ENCODE measurements around the gene GUK1. TPM values are rescaled to one million over a fixed set of nuclear protein-coding genes. Genes with fewer than 3 reads are reported as not detected.

GUK1 gene
- total RNA-seq, 1 donor, result 278 TPM

DNA sequence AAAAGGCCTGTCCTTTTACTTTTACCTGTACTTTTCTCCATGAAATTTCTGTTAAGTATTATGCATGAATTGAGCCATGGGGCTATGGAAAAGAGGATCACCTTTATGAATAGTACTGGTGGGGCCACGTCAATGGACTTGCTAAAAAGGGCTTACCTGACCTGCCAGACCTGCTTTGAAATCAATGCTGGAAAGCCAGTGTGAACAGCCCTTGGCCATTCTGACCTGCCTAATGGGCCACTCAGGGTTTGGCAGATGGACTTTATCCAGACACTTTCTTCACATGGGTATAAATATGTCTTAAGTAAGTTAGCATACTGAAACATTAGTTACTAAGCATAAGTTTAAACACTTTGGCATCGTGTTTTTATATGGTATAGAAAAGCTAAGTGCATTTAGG is 8.3 kb upstream of the GUK1 start:
- TF ChIP-seq, protein P1, sequence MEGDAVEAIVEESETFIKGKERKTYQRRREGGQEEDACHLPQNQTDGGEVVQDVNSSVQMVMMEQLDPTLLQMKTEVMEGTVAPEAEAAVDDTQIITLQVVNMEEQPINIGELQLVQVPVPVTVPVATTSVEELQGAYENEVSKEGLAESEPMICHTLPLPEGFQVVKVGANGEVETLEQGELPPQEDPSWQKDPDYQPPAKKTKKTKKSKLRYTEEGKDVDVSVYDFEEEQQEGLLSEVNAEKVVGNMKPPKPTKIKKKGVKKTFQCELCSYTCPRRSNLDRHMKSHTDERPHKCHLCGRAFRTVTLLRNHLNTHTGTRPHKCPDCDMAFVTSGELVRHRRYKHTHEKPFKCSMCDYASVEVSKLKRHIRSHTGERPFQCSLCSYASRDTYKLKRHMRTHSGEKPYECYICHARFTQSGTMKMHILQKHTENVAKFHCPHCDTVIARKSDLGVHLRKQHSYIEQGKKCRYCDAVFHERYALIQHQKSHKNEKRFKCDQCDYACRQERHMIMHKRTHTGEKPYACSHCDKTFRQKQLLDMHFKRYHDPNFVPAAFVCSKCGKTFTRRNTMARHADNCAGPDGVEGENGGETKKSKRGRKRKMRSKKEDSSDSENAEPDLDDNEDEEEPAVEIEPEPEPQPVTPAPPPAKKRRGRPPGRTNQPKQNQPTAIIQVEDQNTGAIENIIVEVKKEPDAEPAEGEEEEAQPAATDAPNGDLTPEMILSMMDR (IDR thresholded peaks at IDR 0.05; ENCODE audit: extremely low read depth, low read depth, low read length), result no peak
- Histone ChIP-seq H3K36me3 (ENCODE audit: insufficient read depth, low read length) (no peaks in the 10 kb centered on the region), H3K79me2 (ENCODE audit: insufficient read depth, low read length) (no peaks in the 10 kb centered on the region), H3K4me3 (ENCODE audit: insufficient read depth, low read length) (no peak overlapping the region), H3K27ac (ENCODE audit: low read depth, low read length) (no peak overlapping the region), H4K20me1 (ENCODE audit: insufficient read depth, low read length) (no peaks in the 10 kb centered on the region), H3K4me2 (ENCODE audit: insufficient read depth, low read length) (no peak overlapping the region), H3K9me3 (ENCODE audit: low read depth, low read length) (no peaks in the 10 kb centered on the region), H2AFZ (ENCODE audit: low read length) (no peak overlapping the region), H3K4me1 (ENCODE audit: insufficient read depth, low read length) (peaks cover 4% of the 10 kb centered on the region), H3K27me3 (ENCODE audit: insufficient read depth, low read length) (peaks cover 32% of the 10 kb centered on the region)
- DNase-seq (ENCODE audit: insufficient read length, low spot score, missing footprints), result no peak

DNA sequence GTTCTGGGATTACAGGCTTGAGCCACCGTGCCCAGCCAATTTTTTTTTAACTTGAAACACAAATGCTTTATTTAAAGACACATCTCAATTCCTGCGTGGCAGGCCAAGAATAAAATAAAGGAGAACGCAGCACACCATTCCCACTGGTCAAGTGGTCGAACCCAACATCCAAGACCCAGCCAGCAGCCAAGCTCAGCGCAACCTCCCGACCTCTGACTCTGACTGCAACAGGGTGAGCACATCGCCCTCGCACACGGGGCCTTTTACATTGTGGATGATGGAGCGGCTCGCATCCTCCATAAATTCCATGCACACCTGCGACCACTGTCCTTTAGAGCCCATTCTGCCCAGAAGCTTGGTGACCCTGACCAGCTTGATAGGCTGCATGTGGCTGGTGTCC is 5.5 kb upstream of the GUK1 start:
- no peaks in the 10 kb centered on the region for H4K20me1 ChIP-seq (ENCODE audit: insufficient read depth, low read length)
- TF ChIP-seq, protein P1 (IDR thresholded peaks at IDR 0.05; ENCODE audit: extremely low read depth, low read depth, low read length), result no peak
- no peaks in the 10 kb centered on the region for H3K36me3 ChIP-seq (ENCODE audit: insufficient read depth, low read length)
- H3K79me2 ChIP-seq (ENCODE audit: insufficient read depth, low read length), result no peaks in the 10 kb centered on the region
- H3K27ac ChIP-seq (ENCODE audit: low read depth, low read length), result no peak overlapping the region
- no peaks in the 10 kb centered on the region for H3K9me3 ChIP-seq (ENCODE audit: low read depth, low read length)
- no peak overlapping the region for H2AFZ ChIP-seq (ENCODE audit: low read length)
- no peak overlapping the region for H3K4me2 ChIP-seq (ENCODE audit: insufficient read depth, low read length)
- H3K4me1 ChIP-seq (ENCODE audit: insufficient read depth, low read length), result peaks cover 4% of the 10 kb centered on the region
- no peak for DNase-seq (ENCODE audit: insufficient read length, low spot score, missing footprints)
- no peak overlapping the region for H3K4me3 ChIP-seq (ENCODE audit: insufficient read depth, low read length)
- H3K27me3 ChIP-seq (ENCODE audit: insufficient read depth, low read length), result peaks cover 39% of the 10 kb centered on the region

DNA sequence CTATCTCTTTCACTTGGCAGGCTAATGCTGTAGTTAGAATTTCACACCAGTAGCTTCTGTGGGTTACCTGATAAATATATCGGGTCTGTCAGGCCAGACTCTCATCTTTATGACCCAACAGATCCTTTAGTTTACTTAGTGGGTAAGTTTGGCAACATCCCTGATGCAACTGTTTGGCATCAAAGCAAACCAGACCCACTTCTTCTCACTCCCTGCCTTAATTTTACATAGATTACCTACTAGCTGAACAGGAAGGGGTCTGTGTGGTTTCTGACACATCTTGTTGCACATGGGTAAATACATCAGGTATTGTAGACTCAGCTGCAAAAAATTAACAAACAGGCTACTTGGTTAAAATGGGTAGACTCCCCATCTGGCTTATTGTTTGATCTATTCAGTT is 3.2 kb upstream of the GUK1 start:
- H3K4me3 ChIP-seq (ENCODE audit: insufficient read depth, low read length), result no peak overlapping the region
- peak; percentile 1 for DNase-seq (ENCODE audit: insufficient read length, low spot score, missing footprints)
- H3K4me2 ChIP-seq (ENCODE audit: insufficient read depth, low read length), result no peak overlapping the region
- H3K79me2 ChIP-seq (ENCODE audit: insufficient read depth, low read length), result peaks cover 14% of the 10 kb centered on the region
- no peak overlapping the region for H2AFZ ChIP-seq (ENCODE audit: low read length)
- peaks cover 9% of the 10 kb centered on the region for H3K4me1 ChIP-seq (ENCODE audit: insufficient read depth, low read length)
- no peaks in the 10 kb centered on the region for H3K9me3 ChIP-seq (ENCODE audit: low read depth, low read length)
- no peak overlapping the region for H3K27ac ChIP-seq (ENCODE audit: low read depth, low read length)
- peaks cover 8% of the 10 kb centered on the region for H4K20me1 ChIP-seq (ENCODE audit: insufficient read depth, low read length)
- no peaks in the 10 kb centered on the region for H3K36me3 ChIP-seq (ENCODE audit: insufficient read depth, low read length)
- TF ChIP-seq, protein P1 (IDR thresholded peaks at IDR 0.05; ENCODE audit: extremely low read depth, low read depth, low read length), result no peak
- peaks cover 39% of the 10 kb centered on the region for H3K27me3 ChIP-seq (ENCODE audit: insufficient read depth, low read length)

DNA sequence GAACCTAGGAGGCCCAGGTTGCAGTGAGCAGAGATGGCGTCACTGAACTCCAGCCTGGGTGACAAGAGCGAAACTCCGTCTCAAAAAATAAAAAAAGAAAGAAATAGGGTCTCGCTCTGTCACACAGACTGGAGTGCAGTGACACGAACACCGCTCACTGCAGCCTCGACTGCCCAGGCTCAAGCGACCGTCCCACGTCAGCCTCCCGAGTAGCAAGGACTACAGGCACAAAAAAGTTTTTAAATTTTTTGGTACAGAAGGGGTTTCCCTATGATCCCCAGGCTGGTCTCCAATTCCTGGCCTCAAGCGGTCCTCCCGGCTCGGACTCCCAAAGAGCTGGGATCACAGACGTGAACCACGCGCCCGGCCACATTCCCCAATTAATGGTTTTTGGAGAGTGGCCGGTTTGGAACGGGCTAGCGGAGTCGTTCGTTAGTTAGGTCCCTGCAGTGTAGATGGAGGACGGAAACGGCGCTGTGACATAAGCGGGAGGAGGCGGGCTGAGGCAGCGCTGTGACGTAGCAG is 611 bp upstream of the GUK1 start:
- TF ChIP-seq, protein P1 (IDR thresholded peaks at IDR 0.05; ENCODE audit: extremely low read depth, low read depth, low read length), result no peak
- Histone ChIP-seq H3K36me3 (ENCODE audit: insufficient read depth, low read length) (peaks cover 4% of the 10 kb centered on the region), H3K4me2 (ENCODE audit: insufficient read depth, low read length) (peak overlapping the region; percentile 84), H3K27me3 (ENCODE audit: insufficient read depth, low read length) (peaks cover 29% of the 10 kb centered on the region), H3K4me3 (ENCODE audit: insufficient read depth, low read length) (peak overlapping the region; percentile 80), H3K79me2 (ENCODE audit: insufficient read depth, low read length) (peaks cover 40% of the 10 kb centered on the region), H4K20me1 (ENCODE audit: insufficient read depth, low read length) (peaks cover 34% of the 10 kb centered on the region), H2AFZ (ENCODE audit: low read length) (peak overlapping the region; percentile 97), H3K4me1 (ENCODE audit: insufficient read depth, low read length) (peaks cover 20% of the 10 kb centered on the region), H3K27ac (ENCODE audit: low read depth, low read length) (peak overlapping the region; percentile 93), H3K9me3 (ENCODE audit: low read depth, low read length) (no peaks in the 10 kb centered on the region)
- no peak for DNase-seq (ENCODE audit: insufficient read length, low spot score, missing footprints)
